GM12878 (cell line): Measurements from ENCODE around the gene TPCN2.

Experiments used
- BACH1 ChIP-seq: fragments of 450-650 bp; IDR thresholded peaks from 2 replicates; pipeline ENCODE4 v1.6.1; 2017; ENCODE audit warnings: mild to moderate bottlenecking, borderline replicate concordance
- BHLHE40 ChIP-seq, 2 experiments: fragments of 450-650 bp in 1 of 2; IDR thresholded peaks; 2 replicates each; pipeline ENCODE4 v1.6.1; 2011 to 2017; ENCODE audit warnings: low read depth in 2 of 2, borderline replicate concordance in 1 of 2, improper control_type of control experiment in 1 of 2, low read length in 1 of 2, mild to moderate bottlenecking in 1 of 2
- CHD1 ChIP-seq: IDR thresholded peaks from 2 replicates; pipeline ENCODE4 v1.6.1; 2012; ENCODE audit warnings: low read depth, low read length, improper control_type of control experiment
- CTCF ChIP-seq, 3 experiments: IDR thresholded peaks in 2 of 3; conservative IDR thresholded peaks in 1 of 3; 2 replicates each; pipeline ENCODE4 v1.5.1; 2011; ENCODE audit warnings: low read depth in 3 of 3, low read length in 3 of 3, mild to moderate bottlenecking in 3 of 3, control low read depth in 2 of 3, moderate library complexity in 2 of 3, inconsistent platforms in 1 of 3, mixed read lengths in 1 of 3; ENCODE audit not compliant: control insufficient read depth in 2 of 3, insufficient read depth in 1 of 3; ENCODE audit errors: extremely low read depth in 1 of 3
- DPF2 ChIP-seq: fragments of 450-650 bp; IDR thresholded peaks from 2 replicates; pipeline ENCODE4 v1.6.1; 2017; ENCODE audit warnings: mild to moderate bottlenecking
- GABPA ChIP-seq: IDR thresholded peaks from 2 replicates; pipeline ENCODE4 v1.6.1; 2014; ENCODE audit warnings: antibody characterized with exemption, low read depth, mild to moderate bottlenecking, inconsistent platforms
- MAX ChIP-seq: IDR thresholded peaks from 2 replicates; pipeline ENCODE4 v1.6.1; 2012; ENCODE audit warnings: low read depth, low read length, improper control_type of control experiment
- RAD21 ChIP-seq: IDR thresholded peaks from 2 replicates; pipeline ENCODE4 v1.6.1; 2011; ENCODE audit warnings: mild to moderate bottlenecking, low read depth, low read length, moderate library complexity; ENCODE audit not compliant: insufficient read depth
- RELA ChIP-seq: fragments of 450-650 bp; IDR thresholded peaks from 2 replicates; pipeline ENCODE4 v1.8.0; 2014; ENCODE audit warnings: borderline replicate concordance; ENCODE audit not compliant: partially characterized antibody
- SMARCA5 ChIP-seq: fragments of 450-650 bp; IDR thresholded peaks from 2 replicates; pipeline ENCODE4 v1.6.1; 2017; ENCODE audit warnings: mild to moderate bottlenecking
- ZNF274 ChIP-seq: IDR thresholded peaks from one replicate; pipeline ENCODE4 v1.8.0; 2011; ENCODE audit not compliant: insufficient read length, insufficient read depth
- TF ChIP-seq, protein P1 (sequence below): IDR thresholded peaks from 2 replicates; pipeline ENCODE4 v1.6.1; 2011; ENCODE audit warnings: low read depth, low read length, improper control_type of control experiment, borderline replicate concordance
- TF ChIP-seq, protein P2 (sequence below): IDR thresholded peaks from 2 replicates; pipeline ENCODE4 v1.6.1; 2012; ENCODE audit warnings: mild to moderate bottlenecking, low read depth, low read length

GRCh38 chr11:69116671-69117070 lies 67.9 kb downstream of the TPCN2 start:
- no peak for TF ChIP-seq CTCF (IDR thresholded peaks at IDR 0.05 in 2 of 3, conservative IDR thresholded peaks at IDR 0.05 in 1 of 3; ENCODE audit: control insufficient read depth in 2 of 3, extremely low read depth in 1 of 3, insufficient read depth in 1 of 3, low read depth in 3 of 3, low read length in 3 of 3)
- no peak for TF ChIP-seq GABPA
- TF ChIP-seq, protein P1, sequence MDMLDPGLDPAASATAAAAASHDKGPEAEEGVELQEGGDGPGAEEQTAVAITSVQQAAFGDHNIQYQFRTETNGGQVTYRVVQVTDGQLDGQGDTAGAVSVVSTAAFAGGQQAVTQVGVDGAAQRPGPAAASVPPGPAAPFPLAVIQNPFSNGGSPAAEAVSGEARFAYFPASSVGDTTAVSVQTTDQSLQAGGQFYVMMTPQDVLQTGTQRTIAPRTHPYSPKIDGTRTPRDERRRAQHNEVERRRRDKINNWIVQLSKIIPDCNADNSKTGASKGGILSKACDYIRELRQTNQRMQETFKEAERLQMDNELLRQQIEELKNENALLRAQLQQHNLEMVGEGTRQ: no peak
- no peak for TF ChIP-seq ZNF274
- no peak for TF ChIP-seq DPF2
- no peak for TF ChIP-seq MAX
- TF ChIP-seq BACH1: no peak
- TF ChIP-seq, protein P2, sequence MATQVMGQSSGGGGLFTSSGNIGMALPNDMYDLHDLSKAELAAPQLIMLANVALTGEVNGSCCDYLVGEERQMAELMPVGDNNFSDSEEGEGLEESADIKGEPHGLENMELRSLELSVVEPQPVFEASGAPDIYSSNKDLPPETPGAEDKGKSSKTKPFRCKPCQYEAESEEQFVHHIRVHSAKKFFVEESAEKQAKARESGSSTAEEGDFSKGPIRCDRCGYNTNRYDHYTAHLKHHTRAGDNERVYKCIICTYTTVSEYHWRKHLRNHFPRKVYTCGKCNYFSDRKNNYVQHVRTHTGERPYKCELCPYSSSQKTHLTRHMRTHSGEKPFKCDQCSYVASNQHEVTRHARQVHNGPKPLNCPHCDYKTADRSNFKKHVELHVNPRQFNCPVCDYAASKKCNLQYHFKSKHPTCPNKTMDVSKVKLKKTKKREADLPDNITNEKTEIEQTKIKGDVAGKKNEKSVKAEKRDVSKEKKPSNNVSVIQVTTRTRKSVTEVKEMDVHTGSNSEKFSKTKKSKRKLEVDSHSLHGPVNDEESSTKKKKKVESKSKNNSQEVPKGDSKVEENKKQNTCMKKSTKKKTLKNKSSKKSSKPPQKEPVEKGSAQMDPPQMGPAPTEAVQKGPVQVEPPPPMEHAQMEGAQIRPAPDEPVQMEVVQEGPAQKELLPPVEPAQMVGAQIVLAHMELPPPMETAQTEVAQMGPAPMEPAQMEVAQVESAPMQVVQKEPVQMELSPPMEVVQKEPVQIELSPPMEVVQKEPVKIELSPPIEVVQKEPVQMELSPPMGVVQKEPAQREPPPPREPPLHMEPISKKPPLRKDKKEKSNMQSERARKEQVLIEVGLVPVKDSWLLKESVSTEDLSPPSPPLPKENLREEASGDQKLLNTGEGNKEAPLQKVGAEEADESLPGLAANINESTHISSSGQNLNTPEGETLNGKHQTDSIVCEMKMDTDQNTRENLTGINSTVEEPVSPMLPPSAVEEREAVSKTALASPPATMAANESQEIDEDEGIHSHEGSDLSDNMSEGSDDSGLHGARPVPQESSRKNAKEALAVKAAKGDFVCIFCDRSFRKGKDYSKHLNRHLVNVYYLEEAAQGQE: no peak
- TF ChIP-seq BHLHE40 (IDR thresholded peaks at IDR 0.05; ENCODE audit: borderline replicate concordance in 1 of 2, low read depth in 2 of 2, low read length in 1 of 2): no peak
- TF ChIP-seq CHD1: no peak
- TF ChIP-seq SMARCA5: no peak
- TF ChIP-seq RAD21: no peak
- TF ChIP-seq RELA: no peak
